HG03521 (cell line): ENCODE results near the gene LCN2.
"Not testable (repeated sequence)": the region's sequence is repeated elsewhere in the genome, so short reads cannot be mapped to it uniquely, and the experiment has no call there.

ENCODE experiments used
- ATAC-seq: cut with Tn5 transposase; IDR thresholded peaks from one replicate; pipeline ENCODE4 v1.9.1; 2021; ENCODE audit warnings: mild to moderate bottlenecking, moderate library complexity; ENCODE audit not compliant: unreplicated experiment

LCN2 gene

DNA sequence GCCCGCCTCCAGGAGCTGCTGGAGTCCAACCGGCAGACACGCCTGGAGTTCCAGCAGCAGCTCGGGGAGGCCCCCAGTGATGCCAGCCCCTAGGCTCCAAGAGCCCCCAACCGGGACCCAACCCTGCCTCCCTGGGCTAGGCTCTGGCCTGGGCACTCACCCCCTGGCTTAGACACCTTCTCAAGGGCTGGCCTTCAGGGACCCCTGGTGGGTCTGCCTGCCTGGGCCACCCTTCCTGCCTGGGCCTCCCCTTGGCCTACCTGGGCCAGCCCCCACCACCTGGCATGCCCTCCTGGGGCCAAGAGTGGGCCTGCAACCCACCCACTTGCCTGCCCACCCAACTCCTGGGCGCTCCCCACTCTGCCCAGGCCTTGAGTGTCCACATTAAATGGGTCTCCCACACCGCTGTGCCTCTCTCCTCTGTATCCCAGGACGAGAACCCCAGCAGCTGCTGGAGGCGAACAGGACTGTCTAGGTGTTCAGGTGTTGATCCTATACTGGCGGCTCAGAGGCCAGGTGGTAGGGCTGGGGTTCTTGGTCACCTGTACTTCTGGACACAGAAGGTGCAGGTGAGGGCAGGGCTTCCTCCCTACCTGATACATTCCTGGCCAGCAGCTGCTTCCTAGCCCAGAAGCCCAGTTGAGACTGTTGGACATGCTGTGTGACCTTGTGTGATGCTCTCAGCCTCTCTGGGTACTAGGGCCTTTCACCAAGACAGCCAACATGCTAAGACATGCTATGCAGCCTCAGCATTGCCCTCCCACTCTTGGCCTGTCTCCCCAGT lies 14.5 kb downstream of the LCN2 start:
- no peak for ATAC-seq

DNA sequence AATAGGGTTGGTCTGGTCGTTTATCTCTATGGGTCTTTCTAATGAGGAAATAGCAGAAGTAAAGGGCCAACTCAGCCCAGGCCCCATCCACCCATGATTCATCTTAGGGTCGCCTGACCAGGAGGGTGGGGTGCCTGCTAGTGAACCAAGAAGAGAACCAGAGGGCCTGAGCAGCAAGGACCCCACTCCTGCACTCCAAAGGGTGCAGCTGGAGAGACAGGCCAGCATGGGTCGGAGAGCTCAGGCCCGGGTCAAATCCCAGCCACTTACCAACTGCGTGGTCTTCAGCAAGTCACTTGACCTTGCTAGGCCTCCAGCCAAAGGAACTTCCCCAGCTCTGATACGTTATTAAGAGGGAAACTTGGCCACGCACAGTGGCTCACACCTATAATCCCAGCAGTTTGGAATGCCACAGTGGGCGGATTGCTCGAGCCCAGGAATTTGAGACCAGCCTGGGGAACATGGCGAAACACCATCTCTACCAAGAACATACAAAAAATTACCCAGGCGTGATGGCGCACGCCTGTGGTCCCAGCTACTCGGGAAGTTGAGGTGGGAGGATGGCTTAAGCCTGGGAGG lies 15.1 kb downstream of the LCN2 start:
- ATAC-seq: no peak

DNA sequence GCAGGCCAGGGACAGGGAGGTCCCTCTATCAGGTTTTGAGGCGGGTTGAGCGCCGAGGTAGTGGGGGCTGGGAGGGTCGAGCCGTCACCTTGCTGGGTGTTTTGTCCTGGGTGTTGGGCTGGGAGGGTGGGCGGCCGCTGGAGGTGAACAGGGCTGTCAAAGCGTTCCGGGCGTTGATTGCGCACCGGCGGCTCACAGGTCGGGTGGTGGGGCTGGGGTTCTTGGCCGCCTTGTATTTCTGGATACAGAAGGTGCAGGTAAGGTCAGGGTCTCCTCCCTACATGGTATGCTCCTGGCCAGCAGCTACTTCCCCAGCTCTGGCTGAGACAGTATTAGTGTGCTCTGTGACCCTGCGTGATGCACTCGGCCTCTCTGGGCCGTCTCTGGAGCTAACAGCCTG lies 16.9 kb downstream of the LCN2 start:
- no peak for ATAC-seq

DNA sequence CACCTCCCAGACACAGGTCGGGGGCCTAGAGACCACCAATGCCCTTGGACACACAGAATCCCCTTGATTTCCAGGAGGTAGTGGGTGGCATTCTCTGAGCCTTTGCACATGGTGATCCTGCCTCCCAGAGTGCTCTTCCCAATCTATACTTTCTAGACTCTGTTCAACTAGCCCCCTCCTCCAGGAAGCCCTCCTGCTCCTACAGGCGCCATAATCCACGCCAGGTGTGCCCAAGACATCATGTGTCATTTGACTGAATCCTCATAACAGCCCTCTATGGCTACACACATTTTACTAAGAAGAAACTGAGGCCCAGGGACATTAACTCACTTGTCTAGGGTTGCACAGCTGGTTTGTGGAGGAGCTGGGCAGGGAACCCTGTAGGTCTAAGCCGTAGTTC lies 18.0 kb downstream of the LCN2 start:
- no peak for ATAC-seq

DNA sequence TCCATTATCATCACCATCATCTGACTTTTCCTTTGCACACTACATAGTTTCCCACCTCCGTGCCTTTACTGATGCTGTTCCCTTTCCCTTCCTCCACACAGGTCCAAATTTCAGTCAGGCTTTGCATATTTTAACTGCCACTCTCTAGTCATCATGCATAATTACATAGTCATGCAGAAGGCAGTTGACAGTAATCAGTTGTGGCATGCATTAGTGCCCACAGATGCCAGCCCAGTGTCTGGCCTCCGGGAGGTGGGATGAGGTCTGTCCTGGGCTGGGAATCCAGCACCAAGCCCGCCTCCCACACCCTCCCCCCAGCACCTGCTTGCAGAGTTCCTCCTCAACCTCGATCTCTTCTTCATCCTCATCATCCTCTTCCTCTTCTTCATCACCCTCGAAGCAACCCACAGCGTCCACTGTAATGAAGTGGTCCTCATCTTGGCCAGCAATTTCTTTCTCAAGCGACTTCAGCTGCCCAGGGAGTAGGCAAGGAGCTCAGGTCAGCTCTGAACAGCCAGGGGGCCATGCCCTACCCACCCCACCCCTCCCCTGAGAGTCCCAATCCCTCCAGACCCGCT lies 19.6 kb downstream of the LCN2 start:
- ATAC-seq: no peak

DNA sequence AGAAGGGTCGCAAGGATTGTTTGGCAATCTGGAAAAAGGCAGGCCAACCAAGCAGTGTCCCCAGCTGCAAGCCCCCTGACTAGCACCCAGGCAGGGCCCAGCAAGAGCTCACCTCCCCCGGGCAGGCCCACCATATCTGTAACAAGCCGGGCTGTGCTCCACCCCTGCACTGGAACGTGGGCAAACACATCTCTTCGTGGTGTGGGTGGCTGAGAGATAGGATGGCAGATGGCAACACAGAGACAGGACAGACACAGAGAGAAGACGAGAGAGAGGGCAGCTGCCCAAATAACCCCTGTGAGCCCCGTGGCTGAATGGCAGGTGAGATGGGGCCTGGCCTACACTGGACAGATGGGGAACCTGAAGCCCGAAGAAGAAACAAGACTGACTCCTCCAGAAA lies 20.2 kb downstream of the LCN2 start:
- no peak for ATAC-seq

DNA sequence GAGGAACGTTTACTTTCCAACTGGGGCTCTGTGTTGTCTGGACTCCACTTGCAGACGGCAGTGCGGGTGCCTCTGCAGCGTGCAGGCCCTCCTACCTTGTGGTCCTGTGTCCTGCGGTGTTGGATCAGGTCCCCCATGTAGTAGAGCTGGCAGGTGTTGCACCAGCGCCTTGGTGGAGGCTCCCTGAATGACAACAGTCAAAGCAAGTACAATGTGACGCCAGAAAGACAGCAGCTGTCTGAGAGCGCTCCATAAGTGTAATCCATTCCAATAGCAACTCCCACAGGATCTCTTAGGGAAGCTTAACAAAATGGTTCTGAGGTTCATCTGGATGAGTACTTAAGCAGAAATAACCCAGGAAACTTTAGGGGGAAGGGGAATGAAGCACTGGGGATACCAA lies 20.7 kb downstream of the LCN2 start:
- ATAC-seq: no peak

DNA sequence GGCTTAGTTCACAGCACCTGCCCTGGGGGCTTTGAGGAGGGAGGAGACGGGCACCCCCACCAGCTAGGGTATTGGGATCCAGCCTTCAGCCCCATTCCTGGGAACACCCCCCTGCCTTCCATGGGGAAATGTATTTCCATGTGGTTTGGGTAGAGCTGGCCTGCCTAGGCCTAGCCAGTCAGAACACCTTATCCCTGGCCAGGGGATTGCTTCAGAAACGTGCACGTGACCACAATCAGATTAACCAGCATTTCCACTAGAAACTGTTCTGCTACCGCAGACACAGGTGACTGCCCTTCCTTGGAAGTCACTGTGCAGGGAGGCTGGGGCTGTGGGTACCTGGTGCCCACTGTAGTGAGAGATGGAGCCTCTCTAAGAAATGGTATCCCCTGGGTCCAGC lies 24.8 kb downstream of the LCN2 start:
- no peak for ATAC-seq

DNA sequence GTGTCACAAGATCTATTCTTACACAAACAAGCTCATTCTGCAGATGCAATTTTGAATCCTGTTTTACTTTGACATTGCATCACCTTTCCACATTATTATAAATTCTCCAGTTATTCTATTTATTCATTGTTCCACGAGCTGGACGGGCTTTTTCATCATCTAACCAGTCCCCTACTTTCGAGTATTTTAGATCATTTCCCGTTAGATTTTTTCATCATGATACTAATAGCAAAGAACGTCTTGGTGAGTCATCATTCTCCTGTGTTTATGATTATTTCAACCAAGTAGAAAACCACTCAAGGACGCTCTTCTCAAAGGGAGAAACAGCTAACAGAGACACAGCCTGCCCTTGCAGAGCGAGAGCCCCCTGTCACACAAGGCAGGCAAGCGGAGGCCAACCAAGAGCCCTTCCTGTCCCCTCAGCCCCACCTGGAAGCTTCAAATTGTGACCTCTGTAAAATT lies 25.9 kb downstream of the LCN2 start:
- no peak for ATAC-seq

DNA sequence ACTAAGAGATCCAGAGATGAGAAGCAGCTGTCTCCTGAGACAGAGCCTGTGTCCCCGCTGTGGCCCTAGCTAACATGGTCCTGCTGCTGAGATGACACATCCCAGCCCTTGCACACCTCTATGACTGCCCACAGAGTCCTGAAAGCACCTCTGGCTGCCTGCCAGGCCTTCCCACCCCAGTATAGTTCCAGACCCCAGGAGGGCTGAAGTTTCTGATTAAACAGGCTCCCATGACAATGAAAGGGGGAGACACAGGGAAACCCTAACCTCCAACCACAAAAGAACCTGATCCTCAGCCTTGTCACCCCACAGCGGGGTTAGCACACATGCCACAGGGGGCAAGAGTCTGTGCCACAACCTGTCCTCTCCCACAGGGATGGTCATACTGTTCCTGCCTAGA lies 26.5 kb downstream of the LCN2 start:
- no peak for ATAC-seq

DNA sequence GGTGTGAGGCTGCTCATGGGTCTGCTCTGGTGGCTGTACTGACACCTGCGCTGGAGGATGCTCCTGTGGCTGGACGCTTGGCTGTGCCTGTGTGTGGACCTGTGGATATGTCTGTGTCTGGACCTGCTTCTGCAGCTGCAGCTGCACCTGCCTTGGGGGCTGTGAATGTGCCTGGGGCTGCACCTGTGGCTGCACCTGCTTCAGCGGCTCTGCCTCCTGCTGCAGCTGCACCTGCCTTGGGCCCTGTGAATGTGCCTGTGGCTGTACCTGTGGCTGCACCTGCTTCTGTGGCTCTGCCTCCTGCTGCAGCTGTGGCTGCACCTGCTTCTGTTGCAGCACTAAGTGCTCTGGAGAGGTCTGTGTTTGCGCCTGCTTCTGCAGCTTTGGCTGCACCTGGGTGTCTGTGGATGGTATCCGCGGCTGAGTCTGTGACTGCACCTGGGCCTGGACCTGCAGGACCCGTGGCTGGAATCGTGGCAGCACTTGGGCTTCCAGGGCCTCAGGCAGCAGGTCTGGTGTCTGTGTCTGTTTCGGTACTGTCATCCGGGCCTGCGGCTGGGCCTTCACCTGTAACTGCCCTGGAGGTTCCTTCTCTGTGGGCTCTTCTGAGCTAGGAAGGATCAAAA lies 29.7 kb downstream of the LCN2 start:
- ATAC-seq: no peak

DNA sequence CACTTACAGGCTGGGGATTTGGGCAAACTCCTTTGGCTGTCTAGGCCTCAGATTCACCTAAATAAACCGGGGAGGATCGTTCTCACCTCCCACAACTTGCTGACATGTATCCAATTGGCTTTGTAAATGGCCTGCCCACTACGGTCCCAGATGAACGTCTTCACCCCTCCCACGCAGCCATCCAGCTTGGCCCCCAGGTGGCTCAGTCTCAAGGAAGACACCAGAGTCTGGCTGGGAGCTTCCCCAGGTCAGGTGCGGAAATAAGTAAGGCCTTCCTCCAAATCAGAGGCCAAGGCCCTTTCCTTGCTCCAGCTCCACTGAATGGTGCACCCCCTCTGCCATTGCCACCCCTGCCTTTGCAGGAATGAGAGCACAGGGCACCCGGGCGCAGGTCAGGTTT lies 30.7 kb downstream of the LCN2 start:
- no peak for ATAC-seq

DNA sequence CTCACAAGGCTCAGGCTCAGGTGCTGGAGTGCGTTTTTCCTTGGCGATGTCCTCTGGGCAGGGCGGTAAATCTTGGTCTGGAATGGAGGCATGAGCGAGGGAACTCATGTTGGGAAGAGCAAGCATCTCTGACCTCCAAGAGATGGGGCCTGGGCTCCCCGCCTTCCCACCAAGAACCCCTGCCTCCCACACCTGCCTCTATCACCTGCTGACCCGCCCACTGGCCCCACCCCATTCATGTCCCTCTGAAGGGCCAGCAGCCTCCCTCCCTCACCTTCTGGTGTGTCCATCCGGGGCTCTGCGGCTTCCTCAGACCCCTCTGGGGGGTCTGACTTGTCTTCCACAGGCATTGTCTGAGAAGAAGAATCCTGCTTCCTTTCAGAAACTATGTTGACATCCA lies 31.2 kb downstream of the LCN2 start:
- no peak for ATAC-seq

DNA sequence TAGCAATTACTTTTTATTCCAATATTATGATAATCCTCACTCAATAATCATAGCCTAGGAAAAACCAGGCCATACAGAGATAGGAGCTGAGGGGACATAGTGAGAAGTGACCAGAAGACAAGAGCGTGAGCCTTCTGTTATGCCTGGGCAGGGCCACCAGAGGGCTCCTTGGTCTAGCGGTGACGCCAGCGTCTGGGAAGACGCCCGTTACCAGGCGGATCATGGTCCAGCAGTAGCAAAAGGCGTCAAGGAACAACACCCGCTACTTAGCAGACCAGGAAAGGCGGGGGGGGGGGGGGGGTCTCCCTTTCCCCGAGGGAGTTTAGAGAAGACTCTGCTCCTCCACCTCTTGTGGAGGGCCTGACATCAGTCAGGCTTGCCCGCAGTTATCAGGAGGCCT lies 32.2 kb downstream of the LCN2 start:
- not testable (repeated sequence) for ATAC-seq

DNA sequence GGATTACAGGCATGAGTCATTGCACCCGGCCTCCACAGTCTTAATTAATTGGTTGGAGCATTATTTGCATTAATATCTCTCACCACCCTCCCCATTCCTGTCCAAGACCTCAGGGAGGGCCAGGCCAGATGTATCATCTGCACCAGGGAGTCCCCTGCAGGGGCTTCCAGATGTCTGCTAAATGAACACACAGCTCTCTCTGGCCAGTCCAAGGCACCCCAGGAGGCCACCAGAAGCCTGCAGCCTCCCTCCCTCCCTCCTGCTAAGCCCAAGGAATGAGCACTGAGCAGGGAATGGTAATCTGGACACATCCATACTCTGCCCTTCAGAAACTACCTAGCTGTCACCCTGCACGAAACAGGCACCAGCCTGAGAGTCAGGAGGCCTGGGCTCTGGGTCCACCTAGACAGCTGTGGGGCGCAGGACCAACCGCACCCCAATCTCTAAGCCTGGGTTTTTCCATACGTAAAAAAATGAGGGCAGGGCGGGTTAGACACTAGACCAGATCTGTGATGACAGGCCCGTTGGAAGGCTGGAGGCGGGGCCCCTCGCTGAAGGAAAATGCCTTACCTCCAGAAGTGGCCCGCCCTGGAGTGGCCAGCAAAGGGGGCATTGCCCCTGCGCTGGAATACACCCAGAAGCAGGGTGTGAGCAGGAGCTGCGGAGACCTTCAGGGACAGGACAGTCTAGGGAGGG lies 33.8 kb downstream of the LCN2 start:
- ATAC-seq: no peak

DNA sequence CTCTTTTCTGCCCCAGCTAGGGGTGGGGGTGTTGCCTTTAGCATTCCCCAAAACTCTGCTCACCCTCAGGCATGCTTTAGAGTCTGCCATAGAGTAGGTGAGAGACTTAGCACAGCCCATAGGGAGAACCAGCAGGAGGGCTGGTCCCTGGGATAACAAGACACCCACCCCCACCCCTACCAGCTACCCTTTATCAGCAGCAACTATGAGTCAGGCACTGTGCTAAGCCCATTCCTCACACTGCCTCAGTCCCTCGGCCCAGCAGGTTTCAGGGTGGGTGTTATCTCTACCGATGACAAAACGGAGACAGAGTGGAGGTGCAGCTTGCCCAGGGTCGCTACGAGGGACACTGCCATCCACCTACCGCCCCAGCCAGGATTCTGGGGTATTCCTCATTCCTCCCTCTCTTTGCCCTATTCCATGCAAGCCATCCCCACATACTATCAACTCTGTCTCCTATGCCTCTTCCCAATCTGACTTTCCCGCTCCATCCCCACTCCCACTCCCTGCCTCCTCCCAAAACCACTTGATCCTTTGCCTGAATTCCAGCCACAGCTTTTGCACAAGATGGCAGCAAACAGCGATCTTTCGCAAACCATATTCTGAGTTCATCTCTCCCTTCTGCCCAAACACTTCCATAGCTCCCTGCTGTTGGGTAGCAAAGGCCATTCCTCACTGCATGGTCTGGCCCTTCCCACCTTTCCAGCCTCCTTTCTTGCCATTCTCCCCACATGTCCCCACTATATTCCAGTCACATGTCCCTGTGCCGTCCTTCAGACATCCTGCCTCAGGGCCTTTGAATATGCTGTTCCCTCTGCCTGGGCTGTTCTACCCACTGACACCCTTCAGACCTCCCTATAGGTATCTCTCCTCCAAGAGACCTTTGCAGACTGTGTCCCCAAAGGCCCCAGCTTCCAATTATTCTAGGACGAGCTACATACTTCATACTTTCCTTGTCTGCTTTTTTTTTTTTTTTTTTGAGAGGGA lies 37.0 kb downstream of the LCN2 start:
- ATAC-seq: no peak

DNA sequence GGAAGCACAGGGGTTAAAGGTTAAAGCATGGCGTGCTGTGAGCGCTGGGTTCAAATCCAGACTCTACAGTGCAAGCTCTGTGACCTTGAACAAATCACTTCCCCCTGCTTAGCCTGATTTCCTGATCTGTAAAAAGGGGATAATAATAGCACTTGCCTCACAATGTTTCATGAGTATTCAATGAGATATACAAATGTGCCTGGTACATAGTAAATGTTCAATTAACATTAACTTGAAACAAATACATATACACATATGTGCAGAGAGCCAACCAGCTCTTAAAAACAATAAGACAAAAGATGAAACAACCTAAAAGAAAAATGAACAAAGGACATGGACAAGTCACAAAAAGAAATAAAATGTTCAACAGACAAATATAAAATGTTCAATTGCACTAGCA lies 38.1 kb downstream of the LCN2 start:
- no peak for ATAC-seq

DNA sequence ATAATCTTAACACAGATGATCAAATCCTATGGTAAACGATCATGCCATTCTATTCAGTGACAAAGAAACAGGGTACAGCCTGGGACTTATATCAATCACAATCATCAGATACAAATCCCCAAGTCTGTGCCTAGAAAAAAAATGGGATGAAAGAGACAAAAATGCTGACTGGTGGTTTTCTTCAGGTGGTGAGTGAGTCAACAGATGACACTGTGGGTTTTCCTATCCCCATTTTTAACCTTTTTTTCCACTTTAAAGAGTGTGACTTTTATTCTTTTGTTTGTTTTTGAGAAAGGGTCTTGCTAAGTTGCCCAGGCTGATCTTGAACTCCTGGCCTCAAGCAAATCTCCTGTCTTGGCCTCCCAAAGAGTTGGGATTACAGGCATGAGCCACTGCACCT lies 39.0 kb downstream of the LCN2 start:
- no peak for ATAC-seq

DNA sequence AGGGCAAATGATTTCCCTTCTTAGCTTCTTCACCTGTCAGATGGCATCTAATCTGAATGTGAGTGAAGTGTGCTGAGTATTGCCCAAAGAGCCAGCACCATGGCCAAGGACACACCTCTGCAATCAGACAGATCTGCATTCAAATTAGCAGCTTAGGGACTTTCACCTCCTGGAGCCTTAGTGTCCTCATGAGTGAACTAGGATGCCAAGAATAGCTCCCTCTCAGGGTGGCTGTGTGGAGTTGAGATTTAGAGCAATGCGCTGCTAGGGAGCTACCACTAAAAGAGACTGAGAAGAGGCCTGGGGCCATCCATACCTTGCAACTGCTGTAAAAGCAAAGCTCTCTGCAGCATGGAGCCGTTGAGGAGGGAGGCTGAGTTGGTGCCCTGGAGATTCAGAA lies 40.8 kb downstream of the LCN2 start:
- ATAC-seq: no peak
